HepG2 (cell line): ENCODE data around the gene DLL3. TPM values are rescaled to one million over a fixed set of nuclear protein-coding genes. Genes with fewer than 3 reads are reported as not detected.

ENCODE experiments used
- HMGXB4 ChIP-seq, 2 experiments: sonication (generic) in 1 of 2; formaldehyde crosslinking in 1 of 2; IDR thresholded peaks; 2 replicates each; pipeline versions ENCODE4 v1.4.0 to v1.6.1; 2018 to 2020; ENCODE audit warnings: missing genetic modification reagents in 2 of 2, borderline replicate concordance in 1 of 2, low read depth in 1 of 2, mild to moderate bottlenecking in 1 of 2, missing biosample characterization in 1 of 2
- HNF1A ChIP-seq, 2 experiments: sonication (generic) in 1 of 2; formaldehyde crosslinking in 1 of 2; IDR thresholded peaks; 2 replicates each; pipeline versions ENCODE4 v1.4.0 to v1.6.1; 2016 to 2020; ENCODE audit warnings: borderline replicate concordance in 1 of 2, low read depth in 1 of 2, mild to moderate bottlenecking in 1 of 2, missing genetic modification reagents in 1 of 2
- HNRNPUL1 ChIP-seq: fragments of 200-400 bp; formaldehyde crosslinking; IDR thresholded peaks from 2 replicates; pipeline ENCODE4 v1.6.1; 2017; ENCODE audit warnings: low read depth, mild to moderate bottlenecking, low read length, moderate library complexity
- HOMEZ ChIP-seq: IDR thresholded peaks from 2 replicates; pipeline ENCODE4 v1.6.1; 2016; ENCODE audit warnings: low read depth
- KLF13 ChIP-seq: sonication (generic); formaldehyde crosslinking; IDR thresholded peaks from 2 replicates; pipeline ENCODE4 v1.4.0; 2020; ENCODE audit warnings: mild to moderate bottlenecking, missing genetic modification reagents
- NBN ChIP-seq: fragments of 450-650 bp; conservative IDR thresholded peaks from 2 replicates; pipeline ENCODE4 v1.6.1; 2017
- PITX1 ChIP-seq: sonication (generic); formaldehyde crosslinking; IDR thresholded peaks from 2 replicates; pipeline ENCODE4 v1.5.1; 2020; ENCODE audit warnings: mild to moderate bottlenecking, missing genetic modification reagents
- RELA ChIP-seq: sonication (generic); formaldehyde crosslinking; IDR thresholded peaks from 2 replicates; pipeline ENCODE4 v1.4.0; 2020; ENCODE audit warnings: missing genetic modification reagents
- SIN3A ChIP-seq: IDR thresholded peaks from 2 replicates; pipeline ENCODE4 v1.6.1; 2011; ENCODE audit warnings: low read depth, mild to moderate bottlenecking, control low read depth, low read length, borderline replicate concordance
- SP4 ChIP-seq: sonication (generic); formaldehyde crosslinking; IDR thresholded peaks from 2 replicates; pipeline ENCODE4 v1.8.1; 2023; ENCODE audit warnings: mild to moderate bottlenecking, missing genetic modification reagents
- TCF7 ChIP-seq: sonication (generic); IDR thresholded peaks from 2 replicates; pipeline ENCODE4 v1.6.1; 2016; ENCODE audit warnings: antibody characterized with exemption, low read depth
- UBTF ChIP-seq: sonication (generic); formaldehyde crosslinking; IDR thresholded peaks from 2 replicates; pipeline ENCODE4 v1.4.0; 2020; ENCODE audit warnings: mild to moderate bottlenecking, missing genetic modification reagents
- ZBTB3 ChIP-seq: sonication (generic); formaldehyde crosslinking; IDR thresholded peaks from 2 replicates; pipeline ENCODE4 v1.4.0; 2020; ENCODE audit warnings: low read depth, mild to moderate bottlenecking, moderate library complexity, missing genetic modification reagents, borderline replicate concordance
- ZNF282 ChIP-seq: fragments of 450-650 bp; IDR thresholded peaks from 2 replicates; pipeline ENCODE4 v1.6.1; 2018; ENCODE audit not compliant: partially characterized antibody
- ZNF547 ChIP-seq: sonication (generic); formaldehyde crosslinking; IDR thresholded peaks from 2 replicates; pipeline ENCODE4 v1.5.1; 2020; ENCODE audit warnings: mild to moderate bottlenecking, missing genetic modification reagents
- ZNF577 ChIP-seq: sonication (generic); formaldehyde crosslinking; IDR thresholded peaks from 2 replicates; pipeline ENCODE4 v1.4.0; 2020; ENCODE audit warnings: mild to moderate bottlenecking, low read depth, missing genetic modification reagents, borderline replicate concordance
- polyA plus RNA-seq, 8 experiments: library from polyadenylated mRNA; depleted of rRNA in 3 of 8; stranded (reverse) in 7 of 8; unstranded in 1 of 8; fragments of >200 nt; fragmentation: Illumina TruSeq in 4 of 8; extraction: Trizol in 4 of 8; gene quantifications; 2 replicates each; pipeline versions ENCODE4 v1.2.1 to v1.2.3, GENCODE V29; 2011 to 2016; ENCODE audit warnings: low read depth in 4 of 8, missing spikeins in 1 of 8, mixed read lengths in 1 of 8; ENCODE audit not compliant: insufficient read depth in 1 of 8
- total RNA-seq, 5 experiments: library from RNA; depleted of rRNA; stranded (reverse); fragments of >200 nt; fragmentation: Illumina TruSeq; extraction: Trizol; gene quantifications; 2 replicates each; pipeline ENCODE4 v1.2.3, GENCODE V29; 2016; ENCODE audit warnings: low read depth in 1 of 5

Gene DLL3
- total and polyA plus RNA-seq, 2 of the 13 experiments (the other 11 are each of a cell fraction or from before 2014, with no cell fraction given): 0.35 to 0.55 TPM

- no peak for TF ChIP-seq ZNF577 (CRISPR knock-in tag)
- no peak for TF ChIP-seq ZNF547 (CRISPR knock-in tag)
- no peak for TF ChIP-seq KLF13
- TF ChIP-seq TCF7: no peak
- TF ChIP-seq HNF1A (IDR thresholded peaks at IDR 0.05; ENCODE audit: low read depth): no peak
- no peak for TF ChIP-seq HNF1A (CRISPR knock-in tag; IDR thresholded peaks at IDR 0.05; ENCODE audit: borderline replicate concordance)
- TF ChIP-seq HMGXB4 (CRISPR knock-in tag; IDR thresholded peaks at IDR 0.05; ENCODE audit: borderline replicate concordance in 1 of 2, low read depth in 1 of 2): peak in 1 of 2 experiments; percentile 58; a peak in 1 of 4 replicates
- TF ChIP-seq SP4: no peak
- no peak for TF ChIP-seq UBTF (CRISPR knock-in tag)
- no peak for TF ChIP-seq HNRNPUL1
- TF ChIP-seq SIN3A: no peak
- no peak for TF ChIP-seq HOMEZ
- TF ChIP-seq RELA (CRISPR knock-in tag): no peak
- TF ChIP-seq NBN: no peak
- no peak for TF ChIP-seq ZNF282
- no peak for TF ChIP-seq ZBTB3 (CRISPR knock-in tag)
- TF ChIP-seq PITX1 (CRISPR knock-in tag): no peak
Measured at GRCh38 chr19:39497996-39498797, 550 bp upstream of the DLL3 start (continued).
